Measurements from ENCODE around the gene TMEM131.

- no peak for TF ChIP-seq POLR2A (IDR thresholded peaks at IDR 0.05)
- TF ChIP-seq CTCF (IDR thresholded peaks at IDR 0.05 in 4 of 5, conservative IDR thresholded peaks at IDR 0.05 in 1 of 5), result no peak
Measured at GRCh38 chr2:97757062-97757461, 238.7 kb downstream of the TMEM131 start.
